Measurements from ENCODE around the gene UNCX.

UNCX gene

DNA sequence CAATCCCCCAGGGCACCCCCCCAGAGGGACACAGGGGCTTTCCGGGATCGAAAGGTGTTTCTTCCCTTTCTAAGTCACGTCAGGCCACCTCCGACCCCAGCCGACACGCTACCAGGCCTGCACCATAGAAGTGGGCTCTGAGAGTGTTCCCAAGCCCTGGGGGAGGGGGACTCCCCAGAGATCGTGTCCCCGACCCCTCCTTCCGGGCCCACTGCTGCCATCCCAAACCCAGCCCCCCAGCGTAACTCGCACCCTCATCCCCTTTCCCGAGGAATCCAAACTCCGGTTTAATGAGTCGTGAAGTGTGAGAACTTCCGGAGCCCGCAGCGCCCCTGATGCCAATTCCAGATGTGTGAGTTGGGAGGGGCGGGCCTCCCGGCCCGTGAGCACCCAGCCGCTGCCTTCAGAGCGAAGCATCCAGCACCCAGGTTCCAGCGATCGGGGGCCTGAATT is 11.3 kb downstream of the UNCX start:
- no peak for DNase-seq (ENCODE audit: low read depth)

DNA sequence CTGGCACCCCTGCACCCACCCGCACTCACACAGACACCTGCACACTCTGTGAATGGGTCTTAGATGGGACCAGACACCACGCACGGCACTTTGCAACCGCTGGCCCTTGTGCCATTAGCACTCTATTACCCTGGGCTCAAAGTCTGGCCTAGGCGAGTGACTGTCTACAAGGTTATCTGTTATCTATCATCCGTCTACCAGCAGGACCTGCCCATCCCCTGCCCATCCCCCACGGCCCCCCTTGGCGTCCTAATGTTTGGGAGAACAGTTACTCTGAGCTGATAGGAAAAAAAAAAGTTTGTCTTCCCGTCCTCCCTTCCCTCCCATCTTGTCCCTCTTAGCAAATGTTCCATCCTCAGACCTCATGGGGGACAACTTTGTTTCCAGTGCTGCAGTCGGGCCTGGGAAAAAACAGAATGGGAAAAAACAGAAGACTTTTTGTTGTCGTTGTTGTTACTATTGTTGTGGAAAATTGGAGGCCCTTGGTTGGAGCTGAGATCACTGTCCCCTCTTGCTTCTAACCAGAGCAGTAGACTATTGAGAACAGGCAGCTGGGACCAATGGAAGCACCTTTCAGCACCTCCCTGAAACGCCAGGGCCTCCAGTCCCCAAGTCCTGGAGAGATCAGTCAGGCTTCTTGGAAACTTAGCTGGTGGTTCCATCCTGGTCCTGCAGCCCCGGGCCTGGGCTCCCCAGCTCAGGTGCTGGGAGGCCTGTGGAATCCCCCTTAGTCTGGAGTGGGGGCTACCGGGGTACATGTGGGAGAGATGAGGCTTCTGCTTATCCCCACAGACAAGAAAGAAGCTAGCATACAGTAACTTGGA is 12.2 kb downstream of the UNCX start:
- no peak for DNase-seq (ENCODE audit: low read depth)

DNA sequence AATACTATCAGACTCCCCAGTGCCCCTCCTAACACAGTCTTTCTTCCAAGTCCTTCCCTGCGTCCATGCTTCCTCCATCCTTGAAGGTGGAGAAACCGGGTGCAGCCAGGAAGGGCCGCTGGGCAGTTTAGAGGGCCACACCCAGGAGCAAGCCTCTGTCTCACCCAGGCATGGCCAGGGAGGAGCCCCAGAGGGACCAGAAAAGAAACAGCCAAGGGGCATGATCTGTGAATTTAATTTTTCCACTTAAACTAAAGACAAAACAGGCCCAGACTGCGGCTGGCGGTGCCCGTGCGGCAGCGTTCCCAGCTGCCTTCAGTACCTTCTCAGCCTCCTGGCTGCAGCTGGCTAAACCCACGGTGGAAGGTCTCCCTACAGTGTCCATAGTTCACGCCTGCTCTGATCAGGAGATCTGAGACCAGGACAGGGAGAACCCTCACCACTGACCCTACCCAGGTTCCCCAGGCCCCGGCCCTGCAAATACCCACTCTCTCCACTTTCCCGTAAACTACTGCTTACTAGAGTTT is 12.9 kb downstream of the UNCX start:
- no peak for DNase-seq (ENCODE audit: low read depth)

DNA sequence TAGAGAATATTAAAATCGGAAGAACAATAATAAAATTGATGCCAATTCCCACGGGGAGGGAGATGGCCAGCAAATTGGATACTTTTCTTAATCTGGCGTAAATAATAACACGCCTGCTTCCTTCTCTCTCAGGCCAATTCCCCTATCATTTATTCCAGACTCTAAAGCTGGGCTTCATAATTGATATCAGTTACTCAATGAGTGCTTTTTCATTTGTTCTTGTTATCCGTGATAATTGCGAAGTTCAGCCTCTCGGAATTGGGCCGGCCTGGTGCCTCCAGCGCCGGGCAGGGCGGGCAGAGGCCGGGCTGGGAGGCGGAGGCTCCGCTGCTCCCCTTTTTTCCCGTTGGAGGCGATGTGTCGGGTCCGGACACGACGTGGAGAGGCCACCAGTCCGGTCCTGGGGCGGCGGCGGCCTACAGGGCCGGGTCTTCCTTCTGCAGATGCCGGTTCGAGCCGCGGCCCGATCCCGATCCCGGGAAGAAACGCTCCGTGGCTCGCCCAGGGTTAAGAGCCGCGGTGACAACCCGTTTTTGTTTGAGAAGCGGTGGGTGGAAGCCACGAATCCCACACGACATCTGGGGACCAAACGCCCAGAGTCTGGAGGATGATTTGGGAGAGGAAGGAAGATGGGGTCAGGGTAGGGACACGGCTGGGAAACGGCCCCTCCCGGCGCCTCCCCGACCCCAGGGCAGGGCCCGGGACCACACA is 13.6 kb downstream of the UNCX start:
- no peak for DNase-seq (ENCODE audit: low read depth)

DNA sequence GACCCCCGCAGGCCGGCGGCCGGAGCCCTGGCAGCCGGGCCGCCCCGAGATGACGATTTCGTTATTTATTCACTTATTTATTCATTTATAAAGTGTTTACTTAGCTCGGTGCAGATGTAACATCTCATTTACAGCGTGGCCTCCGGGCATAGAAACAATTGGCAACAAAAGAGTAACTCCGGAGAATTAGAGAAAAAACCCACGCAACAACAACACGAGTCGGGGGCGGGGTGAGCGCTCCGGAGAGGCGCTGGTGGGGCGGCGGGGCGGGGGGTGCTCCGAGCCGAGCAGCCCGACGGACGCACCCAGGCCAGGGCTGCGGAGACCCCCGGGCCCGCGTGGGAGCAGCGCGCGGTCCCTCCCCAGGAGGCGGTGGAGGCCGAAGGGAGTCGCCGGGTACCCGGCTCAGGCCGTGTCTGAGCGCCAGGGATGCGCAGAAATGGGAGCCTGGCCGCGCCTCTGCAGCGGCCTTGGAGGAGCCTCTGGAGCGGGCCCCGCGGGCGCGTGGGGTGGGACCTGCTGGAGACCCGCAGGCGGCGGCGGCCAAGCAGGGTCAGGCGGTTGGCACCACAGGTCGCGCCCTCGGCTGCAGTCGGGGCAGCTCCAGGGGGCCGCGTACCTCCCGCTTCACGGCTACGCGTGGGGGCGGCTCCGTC is 14.3 kb downstream of the UNCX start:
- no peak for DNase-seq (ENCODE audit: low read depth)

DNA sequence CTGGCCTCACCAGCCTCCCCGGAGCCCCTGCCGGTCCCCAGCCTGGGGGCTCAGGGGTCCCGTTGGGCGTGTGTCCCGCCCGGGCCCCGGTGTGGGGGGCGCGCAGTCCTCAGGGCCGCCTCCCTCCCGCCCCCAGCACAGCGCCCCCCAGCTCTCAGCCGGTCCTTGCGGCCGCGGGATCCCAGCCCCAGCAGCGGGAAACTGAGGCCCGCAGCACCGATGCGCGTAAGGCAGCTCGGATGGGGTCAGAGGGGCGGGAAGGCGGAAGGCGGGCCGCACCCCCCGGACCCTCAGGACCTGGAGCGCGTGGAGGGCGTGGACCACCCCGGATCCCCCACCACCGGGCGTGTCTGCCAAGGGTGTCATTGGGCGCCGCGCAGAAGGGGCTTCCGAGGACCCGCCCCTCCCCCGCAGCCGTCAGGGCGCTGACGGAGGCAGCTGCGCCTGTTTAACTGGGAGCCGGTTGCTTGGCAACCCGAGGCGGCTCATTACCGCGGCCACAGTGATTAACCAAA is 14.9 kb downstream of the UNCX start:
- no peak for DNase-seq (ENCODE audit: low read depth)

DNA sequence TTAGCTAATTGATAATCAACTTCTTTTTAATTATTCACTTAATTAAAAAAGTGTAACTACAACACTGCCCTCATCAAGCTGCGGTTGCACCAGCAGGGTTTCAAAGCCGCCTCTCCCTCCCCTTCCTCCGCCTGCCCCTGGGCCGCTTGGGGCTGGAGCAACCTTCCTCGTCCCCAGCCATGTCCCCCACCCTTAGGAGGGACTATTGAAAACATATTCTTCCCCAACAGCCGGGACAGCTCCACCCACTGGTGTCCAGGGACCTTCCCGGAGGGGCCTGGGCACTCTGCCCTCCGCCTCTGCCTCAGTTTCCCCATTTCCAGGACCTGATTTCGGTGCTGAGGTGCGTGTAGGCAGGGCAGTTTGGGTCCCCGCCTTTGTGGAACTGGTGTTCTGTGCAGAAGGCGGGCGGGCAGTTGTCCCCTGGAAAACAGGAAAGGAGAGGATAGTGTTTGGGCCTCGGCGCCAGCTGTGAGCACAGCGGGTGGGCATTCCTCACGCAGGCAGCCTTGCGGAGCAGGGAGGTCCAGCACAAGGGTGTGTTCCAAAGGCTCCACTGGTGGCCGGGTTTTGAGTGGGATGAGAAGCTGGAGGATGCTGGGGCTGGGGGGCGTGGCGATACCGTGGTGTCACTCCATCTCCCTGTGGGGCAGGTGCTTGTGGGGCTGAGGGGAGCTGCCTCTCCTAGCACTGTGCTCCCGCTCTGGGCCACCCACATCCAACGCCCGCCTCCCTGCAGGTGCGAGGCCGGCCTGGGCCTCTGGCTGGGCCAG is 15.7 kb downstream of the UNCX start:
- no peak for DNase-seq (ENCODE audit: low read depth)

DNA sequence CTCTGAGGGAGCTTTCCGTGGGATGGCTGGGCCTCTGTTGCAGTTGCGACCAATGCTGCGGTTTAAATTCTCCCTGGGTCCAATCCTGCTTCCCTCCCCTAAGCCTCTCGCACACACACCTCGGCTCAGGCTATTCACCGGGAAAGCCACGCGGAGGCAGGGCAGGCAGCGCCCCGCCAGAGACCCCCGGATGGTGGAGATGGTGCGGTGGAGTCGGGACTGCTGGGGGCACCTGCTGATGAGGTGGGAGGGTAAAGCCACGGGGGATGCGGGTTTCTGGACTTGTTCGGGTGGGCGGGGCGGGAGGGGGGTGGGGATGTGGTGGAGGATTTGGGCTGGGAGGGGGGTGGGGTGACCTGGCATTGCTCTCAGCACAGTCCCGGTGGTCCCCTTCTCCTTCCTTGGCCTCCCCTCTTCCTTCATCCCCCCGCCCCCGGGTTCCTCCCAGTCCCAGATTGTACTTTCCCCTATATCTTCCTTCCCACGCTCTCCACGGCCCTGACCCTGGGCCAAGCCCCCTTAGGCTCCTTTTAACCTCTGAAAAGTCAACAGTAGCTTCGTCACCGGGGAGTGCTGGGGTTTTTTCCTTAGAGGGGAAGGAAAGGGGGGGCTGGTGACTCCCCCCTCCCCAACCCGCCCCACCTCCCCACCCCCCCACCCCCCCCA is 16.4 kb downstream of the UNCX start:
- no peak for DNase-seq (ENCODE audit: low read depth)

DNA sequence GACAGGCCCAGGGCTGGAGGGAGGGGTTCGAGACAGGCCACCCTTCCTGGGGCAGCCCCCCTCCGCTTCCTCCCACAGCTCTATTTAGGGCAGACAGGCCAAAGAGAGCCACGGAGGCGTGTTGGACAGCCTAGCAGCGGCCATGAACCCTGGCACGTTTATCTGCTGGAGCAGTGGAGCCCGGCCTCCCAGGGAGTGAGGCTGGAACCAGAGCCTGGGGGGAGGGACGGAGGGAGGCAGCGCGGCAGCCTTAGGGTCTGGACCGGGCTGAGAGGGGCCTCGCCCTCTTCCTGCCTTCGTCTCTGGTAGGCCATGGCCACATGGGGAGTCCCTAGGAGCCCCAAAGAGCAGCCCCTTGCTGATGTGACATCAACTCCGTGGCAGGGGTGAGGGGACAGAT is 17.1 kb downstream of the UNCX start:
- no peak for DNase-seq (ENCODE audit: low read depth)

DNA sequence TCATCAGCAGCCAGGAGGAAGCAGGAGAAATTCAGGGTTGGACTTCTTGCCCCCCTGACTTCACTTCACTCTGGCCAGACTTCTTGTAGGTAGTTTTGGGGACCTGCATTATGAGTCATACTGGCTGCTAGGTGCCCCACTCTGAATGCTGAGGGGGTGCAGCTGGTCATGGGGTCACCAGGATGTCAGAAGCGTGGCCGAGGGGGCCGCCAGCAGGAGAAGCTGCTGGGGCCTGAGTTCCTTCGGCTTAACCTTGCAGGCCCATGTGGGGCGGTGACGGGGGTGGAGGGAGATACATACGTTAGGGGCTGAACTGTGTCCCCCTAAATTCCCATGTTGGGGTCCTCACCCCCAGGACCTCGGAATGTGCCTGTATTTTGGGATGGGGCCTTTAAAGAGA is 18.2 kb downstream of the UNCX start:
- no peak for DNase-seq (ENCODE audit: low read depth)

DNA sequence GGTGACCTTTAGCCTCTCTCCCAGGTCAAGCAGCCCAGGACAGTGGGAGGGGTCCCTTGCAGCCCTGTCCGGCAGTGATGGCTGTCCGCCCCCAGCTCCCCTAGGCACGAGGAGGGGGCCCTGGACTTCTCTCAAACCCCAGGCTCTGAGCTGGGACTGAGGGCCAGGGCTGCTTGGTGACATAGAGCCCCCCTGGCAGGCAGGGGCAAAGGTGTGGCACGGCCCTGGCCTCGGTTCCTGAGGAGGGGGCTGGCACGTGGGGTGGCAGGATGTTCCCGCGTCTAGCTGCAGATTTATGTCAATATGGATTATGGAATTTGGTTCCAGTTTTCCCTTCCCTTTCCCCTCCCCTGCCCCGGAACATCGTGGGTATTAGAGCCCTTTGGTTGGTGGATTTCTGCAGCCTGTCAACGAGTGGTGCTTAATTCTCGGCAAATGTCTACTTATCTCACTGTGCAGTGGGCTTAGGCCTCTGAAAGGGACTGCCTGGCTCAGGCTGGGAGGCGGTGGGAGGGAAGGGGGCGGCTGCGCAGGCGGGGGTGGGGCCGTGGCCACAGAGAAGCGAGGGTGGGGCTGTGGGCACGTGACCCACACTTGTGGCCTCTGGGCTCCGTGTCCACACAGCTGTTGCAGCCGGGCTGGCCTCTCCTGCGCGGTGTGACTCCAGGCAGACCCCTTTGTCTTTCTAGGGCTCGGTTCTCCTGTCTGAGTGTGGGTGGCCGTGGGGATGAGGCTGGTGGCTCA is 19.3 kb downstream of the UNCX start:
- no peak for DNase-seq (ENCODE audit: low read depth)

DNA sequence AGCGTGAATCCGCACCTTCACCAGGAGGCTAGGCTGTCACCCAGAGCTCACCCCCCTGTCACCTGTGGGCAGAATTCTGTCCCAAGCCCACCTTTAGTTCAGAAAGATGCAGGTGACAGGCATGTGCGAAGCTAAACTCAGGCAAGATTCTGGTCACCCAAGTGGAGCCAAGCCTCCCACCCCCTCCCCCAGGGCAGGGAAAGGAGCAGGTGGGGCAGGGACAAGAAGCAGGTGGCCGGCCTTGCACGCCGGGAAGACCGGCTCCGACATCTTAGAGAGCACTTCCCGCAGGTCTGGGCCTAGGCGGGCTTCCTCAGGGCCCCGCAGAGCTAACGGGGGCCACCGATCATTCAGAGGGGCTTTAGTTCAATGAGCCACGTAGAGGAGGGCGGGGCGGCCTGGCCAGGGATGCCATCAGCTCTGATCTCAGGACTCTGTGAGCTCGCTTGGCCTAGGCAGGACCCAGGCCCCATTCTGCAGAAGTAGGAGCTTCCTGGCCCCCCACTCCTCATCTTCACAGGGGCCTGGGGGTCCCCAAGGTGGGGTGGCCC is 19.9 kb downstream of the UNCX start:
- DNase-seq (ENCODE audit: low read depth): no peak

DNA sequence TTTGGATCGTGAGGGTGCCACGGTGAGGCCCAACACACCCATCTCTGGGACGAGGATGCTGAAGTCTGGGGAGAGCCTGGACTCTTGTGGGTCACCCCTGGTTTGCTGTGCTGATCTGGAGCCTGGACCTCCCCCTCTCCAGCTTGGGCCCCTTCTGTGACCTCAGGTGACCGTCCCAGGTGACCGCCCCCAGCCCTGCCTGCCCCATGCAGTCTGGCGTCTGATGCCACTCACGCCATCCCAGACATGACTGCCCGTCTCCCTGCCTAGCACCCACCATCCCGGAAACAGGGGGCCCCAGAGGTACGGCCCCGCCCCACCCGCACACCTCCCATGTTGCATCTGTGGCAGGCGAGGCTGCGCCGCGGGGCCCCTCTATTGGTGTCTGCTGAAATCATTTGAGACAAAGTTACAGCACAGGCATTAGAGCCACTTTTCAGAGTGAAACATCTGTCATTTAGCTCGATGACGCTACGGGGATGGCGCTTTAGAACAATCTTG is 21.1 kb downstream of the UNCX start:
- DNase-seq (ENCODE audit: low read depth): no peak

DNA sequence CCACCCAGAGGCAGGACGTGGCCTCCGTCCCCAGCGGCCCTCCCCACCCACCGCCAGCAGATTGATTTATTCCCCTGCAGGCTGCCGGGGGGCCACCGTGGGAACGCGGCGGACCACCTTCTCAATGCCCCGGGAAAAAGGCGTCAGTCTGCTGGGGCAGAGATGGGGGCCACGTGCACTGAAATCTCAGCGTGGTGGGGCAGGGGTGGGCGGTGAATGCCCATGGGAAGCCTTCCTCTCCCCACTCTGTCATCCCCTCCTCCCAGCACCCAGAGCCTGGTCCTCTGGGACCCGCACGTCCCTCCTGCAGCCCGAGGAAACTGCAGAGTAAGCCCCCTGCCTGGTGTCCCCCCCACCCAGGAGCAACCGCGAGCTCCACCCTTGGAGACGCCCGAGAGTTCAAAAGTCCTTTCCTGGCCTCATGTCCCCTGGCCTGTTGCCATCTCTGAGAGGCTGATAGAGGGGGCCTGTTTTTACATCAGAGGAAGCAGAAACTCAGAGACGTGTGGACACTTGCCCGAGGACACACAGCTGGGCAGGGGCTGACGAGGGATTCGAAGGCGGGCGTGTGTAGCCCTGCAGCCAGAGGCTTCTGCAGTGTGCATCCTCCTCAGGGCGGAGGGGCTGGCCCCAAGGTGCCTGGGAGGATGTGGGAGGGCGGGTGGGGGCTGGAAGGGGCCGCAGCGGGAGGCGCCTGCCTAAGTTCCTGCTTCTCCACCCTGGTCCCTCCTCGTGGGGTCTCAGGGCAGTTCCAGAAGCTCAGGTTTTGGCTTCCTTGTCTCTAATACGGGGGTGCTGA is 21.8 kb downstream of the UNCX start:
- DNase-seq (ENCODE audit: low read depth): no peak

DNA sequence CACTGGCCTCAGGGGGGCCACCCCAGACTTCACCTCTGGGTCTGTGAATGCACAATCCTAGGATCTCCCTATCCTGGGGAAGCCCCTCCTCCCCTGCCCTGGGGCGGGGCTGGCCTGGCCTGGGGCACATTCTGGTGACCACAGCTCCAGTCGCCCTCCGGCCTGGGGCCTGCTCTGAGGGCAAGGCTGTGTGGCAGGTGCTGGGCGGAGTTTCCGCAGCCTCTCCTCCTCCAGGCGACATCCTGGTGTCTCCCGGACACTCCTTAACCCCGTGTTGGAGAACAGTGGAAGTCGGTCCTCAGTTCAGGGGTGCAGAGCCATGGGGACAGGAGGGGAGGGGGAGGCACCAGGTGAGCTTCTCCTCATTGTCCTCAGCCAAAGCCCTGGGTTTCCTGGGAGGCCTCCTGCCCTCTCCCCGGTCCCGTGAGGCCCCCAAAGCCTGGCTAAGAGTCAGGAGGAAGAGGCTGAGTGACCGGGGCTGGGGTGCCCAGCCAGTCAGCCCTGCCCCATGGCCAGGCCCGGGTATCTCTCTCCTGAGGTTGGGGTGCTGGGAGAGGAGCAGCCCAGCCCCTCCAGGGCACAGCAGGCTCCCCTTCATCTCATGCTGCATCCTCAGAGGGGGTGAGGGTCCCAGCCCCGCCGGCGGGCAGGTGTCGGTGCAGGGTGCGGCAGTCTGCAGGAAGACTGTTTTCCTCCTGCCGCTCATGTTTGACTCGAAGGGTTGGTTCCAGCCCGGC is 22.6 kb downstream of the UNCX start:
- DNase-seq (ENCODE audit: low read depth): no peak

DNA sequence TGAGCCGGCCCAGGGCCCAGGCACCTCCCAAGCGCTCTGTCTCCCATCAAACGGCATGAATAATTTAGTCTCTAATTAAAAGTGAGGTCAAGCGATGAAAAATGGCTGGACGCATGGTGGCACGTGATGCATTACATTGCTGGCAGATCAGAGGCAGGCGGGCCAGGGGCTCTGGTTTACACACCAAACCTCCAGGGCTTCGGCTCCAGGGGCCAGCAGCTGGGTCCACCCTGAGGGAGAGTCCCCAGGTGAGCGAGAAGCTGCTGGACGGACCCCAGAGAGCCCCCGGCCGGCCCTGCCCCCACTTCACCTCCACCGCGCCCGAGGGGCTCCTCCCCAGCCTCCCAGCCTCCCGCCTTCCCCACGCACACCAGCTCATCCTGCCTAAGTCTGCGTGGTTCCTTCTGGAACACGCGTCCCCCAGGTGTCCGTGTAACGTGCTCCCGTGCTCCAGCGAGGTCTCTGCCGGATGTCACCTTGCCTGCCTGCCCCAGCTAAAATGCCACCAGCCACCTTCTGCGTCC is 23.2 kb downstream of the UNCX start:
- no peak for DNase-seq (ENCODE audit: low read depth)

DNA sequence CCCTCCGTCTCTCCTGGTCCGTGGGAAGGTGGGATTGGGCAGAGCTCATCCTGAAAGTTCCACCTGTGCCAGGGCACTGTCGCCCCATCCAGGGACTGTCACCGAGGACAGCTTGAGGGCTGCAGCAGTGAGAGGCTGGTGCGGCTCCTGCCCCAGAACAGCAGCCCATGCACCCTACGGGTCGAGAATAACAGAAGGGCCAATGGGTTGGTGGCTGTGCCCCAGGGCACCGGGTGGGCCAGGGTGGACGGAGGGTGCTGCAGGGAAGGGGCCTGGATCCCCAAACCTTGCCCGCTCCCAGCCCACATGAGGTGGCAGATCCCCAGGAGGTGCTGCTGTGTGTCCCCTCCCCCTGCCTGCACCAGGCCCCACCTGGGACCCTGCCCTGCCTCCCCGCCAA is 23.9 kb downstream of the UNCX start:
- DNase-seq (ENCODE audit: low read depth): no peak

DNA sequence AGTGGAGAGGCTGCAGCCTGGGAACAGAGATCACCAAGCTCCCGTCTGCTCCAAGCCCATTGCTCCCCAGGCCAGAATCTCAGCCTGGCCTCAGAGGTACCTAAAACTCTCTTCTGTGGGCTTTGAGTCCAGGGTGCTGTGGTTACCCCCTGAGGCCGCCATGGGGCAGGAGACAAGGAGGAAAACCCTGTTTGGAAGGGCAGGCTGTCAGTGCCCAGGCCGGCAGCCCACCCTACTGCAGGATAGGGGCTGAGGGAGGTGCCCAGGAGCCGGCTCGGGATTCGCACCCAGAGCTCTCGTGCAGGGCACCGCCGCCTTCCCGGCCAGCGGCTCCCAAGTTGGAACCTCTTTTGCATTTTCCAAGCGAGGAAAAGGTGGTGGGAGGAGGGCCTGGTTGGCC is 24.5 kb downstream of the UNCX start:
- no peak for DNase-seq (ENCODE audit: low read depth)
